ENCODE results near the gene PPCDC.
"Not testable (repeated sequence)": the region's sequence is repeated elsewhere in the genome, so short reads cannot be mapped to it uniquely, and the experiment has no call there.

The PPCDC gene

DNA sequence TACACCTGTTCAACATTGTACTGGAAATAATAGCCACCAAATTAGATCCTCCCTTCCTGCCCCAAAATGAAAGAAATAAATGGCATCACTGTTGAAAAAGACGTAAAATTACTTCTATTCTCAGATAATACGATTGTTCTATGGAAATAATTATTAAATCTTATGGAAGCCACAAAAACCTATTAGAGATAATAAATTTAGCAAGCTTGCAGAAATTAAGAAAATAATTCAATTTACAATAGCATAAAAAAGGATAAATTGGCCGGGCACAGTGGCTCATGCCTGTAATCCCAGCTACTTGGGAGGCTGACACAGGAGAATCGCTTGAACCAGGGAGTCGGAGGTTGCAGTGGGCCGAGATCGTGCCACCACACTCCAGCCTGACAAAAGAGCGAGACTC is 57.8 kb downstream of the PPCDC start:
- TF ChIP-seq, protein P1, sequence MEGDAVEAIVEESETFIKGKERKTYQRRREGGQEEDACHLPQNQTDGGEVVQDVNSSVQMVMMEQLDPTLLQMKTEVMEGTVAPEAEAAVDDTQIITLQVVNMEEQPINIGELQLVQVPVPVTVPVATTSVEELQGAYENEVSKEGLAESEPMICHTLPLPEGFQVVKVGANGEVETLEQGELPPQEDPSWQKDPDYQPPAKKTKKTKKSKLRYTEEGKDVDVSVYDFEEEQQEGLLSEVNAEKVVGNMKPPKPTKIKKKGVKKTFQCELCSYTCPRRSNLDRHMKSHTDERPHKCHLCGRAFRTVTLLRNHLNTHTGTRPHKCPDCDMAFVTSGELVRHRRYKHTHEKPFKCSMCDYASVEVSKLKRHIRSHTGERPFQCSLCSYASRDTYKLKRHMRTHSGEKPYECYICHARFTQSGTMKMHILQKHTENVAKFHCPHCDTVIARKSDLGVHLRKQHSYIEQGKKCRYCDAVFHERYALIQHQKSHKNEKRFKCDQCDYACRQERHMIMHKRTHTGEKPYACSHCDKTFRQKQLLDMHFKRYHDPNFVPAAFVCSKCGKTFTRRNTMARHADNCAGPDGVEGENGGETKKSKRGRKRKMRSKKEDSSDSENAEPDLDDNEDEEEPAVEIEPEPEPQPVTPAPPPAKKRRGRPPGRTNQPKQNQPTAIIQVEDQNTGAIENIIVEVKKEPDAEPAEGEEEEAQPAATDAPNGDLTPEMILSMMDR (IDR thresholded peaks at IDR 0.05; ENCODE audit: borderline replicate concordance, extremely low read depth, low read length, poor library complexity, severe bottlenecking), result no peak
- no peak for TF ChIP-seq EZH2 (IDR thresholded peaks at IDR 0.05; ENCODE audit: borderline replicate concordance, low read depth, low read length, severe bottlenecking)
- H2AFZ ChIP-seq (ENCODE audit: low read depth, low read length), result no peak overlapping the region
- no peaks in the 10 kb centered on the region for H3K36me3 ChIP-seq (ENCODE audit: insufficient read depth, low read length)
- H3K9me3 ChIP-seq (ENCODE audit: insufficient read depth, low read length, severe bottlenecking), result peaks cover 6% of the 10 kb centered on the region
- ATAC-seq (ENCODE audit: insufficient read depth, low read depth) (no peak), DNase-seq (no peak)
- no peaks in the 10 kb centered on the region for H3K27me3 ChIP-seq (ENCODE audit: insufficient read depth, low read length, poor library complexity)
- no peaks in the 10 kb centered on the region for H3K4me1 ChIP-seq (ENCODE audit: insufficient read depth, low read length)
- H3K4me2 ChIP-seq (ENCODE audit: insufficient read depth, low read length), result no peak overlapping the region
- no peak overlapping the region for H3K9ac ChIP-seq (ENCODE audit: low read depth, low read length)
- H3K79me2 ChIP-seq (ENCODE audit: insufficient read depth, low read length), result no peaks in the 10 kb centered on the region
- no peak overlapping the region for H3K4me3 ChIP-seq (ENCODE audit: low read depth in 1 of 2, low read length in 2 of 2)
- no peak overlapping the region for H3K27ac ChIP-seq (ENCODE audit: low read length)
- H4K20me1 ChIP-seq (ENCODE audit: insufficient read depth, low read length), result no peaks in the 10 kb centered on the region

DNA sequence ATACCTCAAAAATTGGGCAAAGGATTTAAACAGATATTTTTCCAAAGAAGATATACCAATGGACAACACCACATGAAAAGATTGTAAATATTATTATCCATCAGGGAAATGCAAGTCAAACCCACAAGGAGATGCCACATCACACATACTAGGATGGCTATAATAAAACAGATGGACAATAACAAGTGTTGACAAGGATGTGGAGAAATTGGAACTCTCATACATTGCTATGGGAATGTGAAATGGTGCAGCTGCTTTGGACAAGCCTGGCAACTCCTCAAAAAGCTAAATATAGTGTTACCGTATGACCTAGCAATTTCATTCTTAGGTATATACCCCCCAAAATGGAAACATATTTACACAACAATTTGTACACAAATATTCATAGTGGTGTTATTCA is 59.3 kb downstream of the PPCDC start:
- Histone ChIP-seq H3K79me2 (ENCODE audit: insufficient read depth, low read length) (no peaks in the 10 kb centered on the region), H3K4me1 (ENCODE audit: insufficient read depth, low read length) (no peaks in the 10 kb centered on the region), H3K9ac (ENCODE audit: low read depth, low read length) (no peak overlapping the region), H3K27me3 (ENCODE audit: insufficient read depth, low read length, poor library complexity) (no peaks in the 10 kb centered on the region), H3K9me3 (ENCODE audit: insufficient read depth, low read length, severe bottlenecking) (no peaks in the 10 kb centered on the region), H3K27ac (ENCODE audit: low read length) (no peak overlapping the region), H2AFZ (ENCODE audit: low read depth, low read length) (no peak overlapping the region), H3K4me2 (ENCODE audit: insufficient read depth, low read length) (no peak overlapping the region), H3K36me3 (ENCODE audit: insufficient read depth, low read length) (no peaks in the 10 kb centered on the region), H4K20me1 (ENCODE audit: insufficient read depth, low read length) (no peaks in the 10 kb centered on the region), H3K4me3 (ENCODE audit: low read depth in 1 of 2, low read length in 2 of 2) (no peak overlapping the region)
- TF ChIP-seq, protein P1 (IDR thresholded peaks at IDR 0.05; ENCODE audit: borderline replicate concordance, extremely low read depth, low read length, poor library complexity, severe bottlenecking), result no peak
- TF ChIP-seq EZH2 (IDR thresholded peaks at IDR 0.05; ENCODE audit: borderline replicate concordance, low read depth, low read length, severe bottlenecking), result no peak
- no peak for ATAC-seq (ENCODE audit: insufficient read depth, low read depth)
- DNase-seq, result no peak

DNA sequence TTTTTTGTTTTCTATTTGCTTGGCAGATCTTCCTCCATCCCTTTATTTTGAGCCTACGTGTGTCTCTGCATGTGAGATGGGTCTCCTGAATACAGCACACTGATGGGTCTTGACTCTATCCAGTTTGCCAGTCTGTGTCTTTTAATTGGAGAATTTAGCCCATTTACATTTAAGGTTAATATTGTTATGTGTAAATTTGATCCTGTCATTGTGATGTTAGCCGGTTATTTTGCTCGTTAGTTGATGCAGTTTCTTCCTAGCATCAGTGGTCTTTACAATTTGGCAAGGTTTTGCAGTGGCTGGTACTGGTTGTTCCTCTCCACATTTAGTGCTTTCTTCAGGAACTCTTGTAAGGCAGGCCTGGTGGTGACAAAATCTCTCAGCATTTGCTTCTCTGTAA is 62.3 kb downstream of the PPCDC start:
- not testable (repeated sequence) for H4K20me1 ChIP-seq (ENCODE audit: insufficient read depth, low read length); H3K27me3 ChIP-seq (ENCODE audit: insufficient read depth, low read length, poor library complexity); H3K4me1 ChIP-seq (ENCODE audit: insufficient read depth, low read length); H3K36me3 ChIP-seq (ENCODE audit: insufficient read depth, low read length); H3K27ac ChIP-seq (ENCODE audit: low read length); H3K79me2 ChIP-seq (ENCODE audit: insufficient read depth, low read length); H3K4me2 ChIP-seq (ENCODE audit: insufficient read depth, low read length); H2AFZ ChIP-seq (ENCODE audit: low read depth, low read length); H3K4me3 ChIP-seq (ENCODE audit: low read depth in 1 of 2, low read length in 2 of 2); H3K9ac ChIP-seq (ENCODE audit: low read depth, low read length); ATAC-seq (ENCODE audit: insufficient read depth, low read depth); H3K9me3 ChIP-seq (ENCODE audit: insufficient read depth, low read length, severe bottlenecking); DNase-seq

DNA sequence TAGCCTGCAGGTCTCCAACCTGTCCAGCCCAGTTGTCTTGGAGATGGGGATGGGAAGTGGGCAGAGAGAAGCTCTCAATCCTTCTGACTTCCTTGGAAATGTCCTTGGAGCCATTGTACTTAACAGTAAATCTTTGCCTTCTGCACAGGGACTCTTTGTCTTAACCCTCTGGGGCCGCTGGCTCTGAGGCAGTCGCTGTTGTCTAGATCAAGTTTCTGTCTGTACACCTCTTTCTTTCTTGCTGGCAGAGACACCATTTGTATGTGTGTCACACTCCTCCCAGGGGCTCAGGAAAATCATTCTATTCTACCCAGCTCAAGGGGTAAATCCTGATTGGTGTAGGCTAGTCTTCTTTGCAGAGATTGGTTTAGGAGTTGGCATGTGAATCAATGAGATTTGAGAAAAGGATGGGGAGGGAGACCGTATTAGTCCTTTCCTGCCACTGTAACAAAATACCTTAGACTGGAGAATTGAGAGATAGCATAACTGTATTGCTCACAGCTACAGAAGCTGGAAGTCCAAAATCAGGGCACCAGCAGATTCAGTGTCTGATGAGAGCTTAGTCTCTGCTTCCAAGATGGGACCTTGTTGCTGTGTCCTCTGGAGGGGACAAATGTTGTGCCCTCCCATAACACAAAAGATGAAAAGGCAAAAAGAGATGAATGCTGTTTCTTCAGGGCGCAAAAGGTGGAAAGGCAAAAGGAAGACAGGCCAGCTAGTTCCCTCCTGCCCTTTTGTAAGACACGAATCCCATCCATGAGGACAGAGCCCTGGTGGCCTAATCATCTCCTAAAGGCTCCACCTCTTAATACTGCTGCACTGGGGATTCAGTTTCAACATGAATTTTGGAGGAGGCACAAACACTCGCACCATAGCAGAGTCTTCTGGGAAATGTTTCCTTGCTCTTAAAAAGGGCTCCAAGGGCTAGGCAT is 66.3 kb downstream of the PPCDC start:
- no peaks in the 10 kb centered on the region for H3K27me3 ChIP-seq (ENCODE audit: insufficient read depth, low read length, poor library complexity)
- ATAC-seq (ENCODE audit: insufficient read depth, low read depth) (no peak), DNase-seq (no peak)
- TF ChIP-seq EZH2 (IDR thresholded peaks at IDR 0.05; ENCODE audit: borderline replicate concordance, low read depth, low read length, severe bottlenecking), result no peak
- no peaks in the 10 kb centered on the region for H3K79me2 ChIP-seq (ENCODE audit: insufficient read depth, low read length)
- H4K20me1 ChIP-seq (ENCODE audit: insufficient read depth, low read length), result no peaks in the 10 kb centered on the region
- H3K36me3 ChIP-seq (ENCODE audit: insufficient read depth, low read length), result no peaks in the 10 kb centered on the region
- no peak overlapping the region for H3K9ac ChIP-seq (ENCODE audit: low read depth, low read length)
- H3K4me3 ChIP-seq (ENCODE audit: low read depth in 1 of 2, low read length in 2 of 2), result no peak overlapping the region
- H3K4me2 ChIP-seq (ENCODE audit: insufficient read depth, low read length), result no peak overlapping the region
- no peak overlapping the region for H3K27ac ChIP-seq (ENCODE audit: low read length)
- no peaks in the 10 kb centered on the region for H3K9me3 ChIP-seq (ENCODE audit: insufficient read depth, low read length, severe bottlenecking)
- H3K4me1 ChIP-seq (ENCODE audit: insufficient read depth, low read length), result no peaks in the 10 kb centered on the region
- H2AFZ ChIP-seq (ENCODE audit: low read depth, low read length), result no peak overlapping the region
